Fibroblast of villous mesenchyme (primary cell): ENCODE results near the gene ARCN1. TPM values are rescaled to one million over a fixed set of nuclear protein-coding genes. Genes with fewer than 3 reads are reported as not detected.

Experiments used
- DNase-seq: peaks from one replicate; pipeline ENCODE4 v3.0.0-alpha.2; 2010; ENCODE audit warnings: low read depth
- H3K4me3 ChIP-seq: 2 replicates; pipeline ENCODE4 v1.5.1; 2011; ENCODE audit warnings: low read depth, mild to moderate bottlenecking, low read length
- total RNA-seq: library from RNA; depleted of rRNA; stranded (reverse); fragments of >200 nt; gene quantifications from 2 replicates; pipeline ENCODE4 v1.2.3, GENCODE V29; 2012
- TF ChIP-seq, protein P1 (sequence below): IDR thresholded peaks from 2 replicates; pipeline ENCODE4 v1.5.1; 2012; ENCODE audit warnings: low read depth, mild to moderate bottlenecking, low read length; ENCODE audit not compliant: insufficient read depth

The ARCN1 gene
- total RNA-seq, 1 donor, result 248 TPM

DNA sequence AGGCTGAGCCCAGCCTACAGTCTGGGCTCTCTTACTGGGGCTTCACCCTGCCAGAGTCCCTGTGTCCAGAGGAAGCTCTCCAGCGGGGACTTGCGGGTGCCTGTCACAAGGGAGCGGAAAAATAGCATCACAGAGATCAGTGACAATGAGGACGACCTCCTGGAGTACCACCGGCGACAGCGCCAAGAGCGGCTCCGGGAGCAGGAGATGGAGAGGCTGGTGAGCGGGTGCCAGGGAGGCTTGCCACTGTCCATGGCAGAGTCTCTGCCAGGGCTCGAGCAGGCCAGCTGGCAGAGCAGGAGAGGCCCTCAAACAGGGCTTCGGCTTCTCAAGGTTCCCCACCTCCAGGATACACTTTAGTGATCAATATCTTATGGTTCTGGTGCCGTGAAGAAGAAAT is 56.2 kb downstream of the ARCN1 start:
- DNase-seq, result no peak
- no peak overlapping the region for H3K4me3 ChIP-seq
- TF ChIP-seq, protein P1, sequence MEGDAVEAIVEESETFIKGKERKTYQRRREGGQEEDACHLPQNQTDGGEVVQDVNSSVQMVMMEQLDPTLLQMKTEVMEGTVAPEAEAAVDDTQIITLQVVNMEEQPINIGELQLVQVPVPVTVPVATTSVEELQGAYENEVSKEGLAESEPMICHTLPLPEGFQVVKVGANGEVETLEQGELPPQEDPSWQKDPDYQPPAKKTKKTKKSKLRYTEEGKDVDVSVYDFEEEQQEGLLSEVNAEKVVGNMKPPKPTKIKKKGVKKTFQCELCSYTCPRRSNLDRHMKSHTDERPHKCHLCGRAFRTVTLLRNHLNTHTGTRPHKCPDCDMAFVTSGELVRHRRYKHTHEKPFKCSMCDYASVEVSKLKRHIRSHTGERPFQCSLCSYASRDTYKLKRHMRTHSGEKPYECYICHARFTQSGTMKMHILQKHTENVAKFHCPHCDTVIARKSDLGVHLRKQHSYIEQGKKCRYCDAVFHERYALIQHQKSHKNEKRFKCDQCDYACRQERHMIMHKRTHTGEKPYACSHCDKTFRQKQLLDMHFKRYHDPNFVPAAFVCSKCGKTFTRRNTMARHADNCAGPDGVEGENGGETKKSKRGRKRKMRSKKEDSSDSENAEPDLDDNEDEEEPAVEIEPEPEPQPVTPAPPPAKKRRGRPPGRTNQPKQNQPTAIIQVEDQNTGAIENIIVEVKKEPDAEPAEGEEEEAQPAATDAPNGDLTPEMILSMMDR, result no peak

DNA sequence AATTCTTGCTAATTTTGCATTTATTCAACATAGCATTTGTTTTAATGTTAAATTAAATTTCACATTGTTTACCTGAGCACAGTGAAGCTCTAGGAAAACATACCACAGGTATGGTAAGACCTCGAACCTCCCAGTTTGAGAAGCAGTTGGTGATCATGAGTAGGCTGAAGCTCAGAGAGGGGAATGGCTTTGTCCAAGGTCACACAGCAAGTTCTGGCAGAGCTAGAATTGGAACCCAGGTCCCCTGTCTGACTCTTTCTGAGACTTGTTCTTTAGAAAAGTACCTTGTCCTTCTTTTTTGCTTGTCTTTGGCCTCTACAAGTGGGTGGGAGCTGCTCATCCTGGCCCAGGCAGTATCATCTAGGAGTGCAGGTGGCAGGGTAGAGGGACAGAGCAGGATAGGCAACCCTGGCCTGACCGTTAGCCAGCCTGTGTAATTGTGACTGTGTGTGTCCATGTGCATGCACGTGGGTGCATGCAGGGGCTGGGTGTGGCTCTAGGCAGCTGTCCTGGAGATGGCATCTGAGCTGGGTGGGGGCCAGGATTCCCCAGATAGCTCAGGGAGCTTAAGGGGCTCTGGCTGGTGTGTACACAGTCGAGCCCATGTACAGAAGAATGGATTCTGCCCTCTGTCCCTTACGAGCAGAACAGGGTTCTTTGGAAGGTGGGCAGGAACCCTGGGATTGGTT is 56.8 kb downstream of the ARCN1 start:
- TF ChIP-seq, protein P1, result no peak
- DNase-seq, result no peak
- no peak overlapping the region for H3K4me3 ChIP-seq

DNA sequence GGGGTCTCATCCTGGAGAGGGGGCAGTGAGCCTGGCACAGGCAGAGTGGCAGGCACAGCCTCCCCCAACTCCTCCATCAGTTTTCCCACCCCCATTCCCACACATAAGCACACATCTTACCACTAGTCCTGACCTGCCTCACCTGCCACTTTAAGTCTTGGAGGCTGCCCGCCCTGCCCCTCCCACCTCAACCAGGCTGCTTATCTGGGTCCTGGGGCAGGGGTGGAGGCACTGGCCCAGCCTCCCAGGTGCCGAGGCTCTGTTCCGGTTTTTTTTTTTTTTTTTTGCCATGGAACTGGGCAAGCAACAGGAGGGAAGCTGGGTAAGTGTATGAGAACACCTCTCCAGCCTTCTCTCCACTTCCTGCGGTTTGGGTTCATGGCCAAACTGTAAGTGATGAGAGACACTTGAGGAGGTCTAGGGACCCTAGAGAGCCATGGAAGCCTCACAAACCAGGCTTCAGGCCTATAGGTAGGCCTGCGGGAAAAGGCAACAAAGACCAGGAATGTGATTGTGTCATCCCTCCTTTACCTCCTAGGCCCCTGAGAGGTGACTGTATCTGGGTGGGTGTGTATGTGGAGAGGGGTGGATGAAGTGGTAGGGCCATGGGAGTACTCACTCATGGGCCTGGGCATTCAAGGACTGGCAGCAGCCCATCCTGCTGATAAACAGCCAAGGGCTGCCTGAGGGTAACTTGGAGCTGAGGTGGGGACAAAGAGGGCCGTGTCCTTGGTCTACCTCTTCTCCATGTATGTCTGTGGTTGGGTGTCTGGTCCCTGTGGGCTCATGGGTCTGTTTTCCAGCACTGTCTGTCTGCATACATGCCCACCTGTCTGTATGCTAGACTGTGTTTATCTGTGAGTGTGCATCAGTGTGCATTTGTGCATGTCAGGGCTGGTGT is 57.8 kb downstream of the ARCN1 start:
- no peak overlapping the region for H3K4me3 ChIP-seq
- no peak for DNase-seq
- TF ChIP-seq, protein P1, result no peak

DNA sequence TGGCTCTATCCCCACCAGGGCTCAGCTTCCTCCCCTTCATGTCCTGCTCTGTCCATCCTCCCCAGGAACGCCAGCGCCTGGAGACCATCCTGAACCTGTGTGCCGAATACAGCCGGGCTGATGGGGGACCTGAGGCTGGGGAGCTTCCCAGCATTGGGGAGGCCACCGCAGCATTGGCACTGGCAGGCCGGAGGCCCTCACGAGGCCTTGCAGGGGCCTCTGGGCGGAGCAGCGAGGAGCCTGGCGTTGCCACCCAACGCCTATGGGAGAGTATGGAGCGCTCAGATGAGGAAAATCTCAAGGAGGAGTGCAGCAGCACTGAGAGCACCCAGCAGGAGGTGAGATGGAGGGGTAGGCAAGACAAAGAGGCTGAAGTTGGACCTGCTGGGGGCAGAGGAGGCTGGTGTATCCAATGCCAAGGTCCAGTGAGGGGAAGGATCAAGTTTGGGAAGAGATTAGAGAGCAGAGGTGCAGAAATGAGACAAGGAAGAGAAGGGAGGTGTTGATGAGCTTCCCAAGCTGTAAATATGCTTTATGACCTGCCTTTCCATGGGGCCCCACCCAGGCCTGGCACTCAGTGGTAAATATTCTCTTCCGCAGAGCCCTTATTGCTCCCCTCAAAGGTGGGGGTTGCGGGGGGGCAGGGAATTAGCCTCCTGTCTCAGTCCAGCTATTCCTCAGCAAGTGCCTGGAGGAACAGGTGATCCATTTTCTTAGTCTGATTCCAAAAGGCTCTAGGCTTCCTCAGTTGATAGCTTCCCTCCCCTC is 59.1 kb downstream of the ARCN1 start:
- TF ChIP-seq, protein P1, result no peak
- no peak for DNase-seq
- H3K4me3 ChIP-seq, result no peak overlapping the region

DNA sequence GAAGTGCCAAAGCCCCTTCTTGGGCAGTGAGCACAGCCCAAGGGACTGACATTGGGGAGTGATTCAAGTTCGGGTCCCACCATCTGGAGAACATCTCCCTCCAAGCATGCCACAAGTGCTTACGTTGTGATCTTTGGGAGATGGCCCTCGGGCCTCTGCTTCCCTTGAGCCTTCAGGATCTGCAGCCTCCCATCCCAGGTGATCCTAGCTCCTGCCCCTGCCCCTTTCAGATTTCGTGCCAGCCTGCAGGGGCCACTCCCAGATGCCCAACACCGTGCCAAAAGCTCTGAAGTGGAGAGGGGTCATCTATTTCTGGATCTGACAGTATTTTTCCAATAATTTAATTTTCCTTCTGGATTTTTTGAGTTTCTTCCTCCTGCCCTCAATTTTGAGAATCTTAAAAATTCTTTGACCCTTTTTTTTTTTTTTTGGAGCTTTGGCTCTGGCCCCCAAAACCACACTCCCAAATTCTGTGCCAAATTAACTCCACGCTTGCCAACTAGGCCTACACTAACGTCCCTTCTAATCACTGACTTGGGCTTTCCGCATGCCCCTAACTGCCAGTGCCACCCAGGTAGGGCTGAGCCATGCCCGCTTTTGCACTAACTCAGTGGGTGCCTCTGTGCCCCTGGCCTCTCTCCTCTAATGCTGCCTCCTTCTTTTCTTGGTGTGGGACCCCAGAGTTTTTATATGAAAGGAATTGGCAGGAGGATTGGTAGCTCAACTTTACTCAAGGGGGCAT is 60.5 kb downstream of the ARCN1 start:
- no peak for DNase-seq
- H3K4me3 ChIP-seq, result no peak overlapping the region
- TF ChIP-seq, protein P1, result no peak

DNA sequence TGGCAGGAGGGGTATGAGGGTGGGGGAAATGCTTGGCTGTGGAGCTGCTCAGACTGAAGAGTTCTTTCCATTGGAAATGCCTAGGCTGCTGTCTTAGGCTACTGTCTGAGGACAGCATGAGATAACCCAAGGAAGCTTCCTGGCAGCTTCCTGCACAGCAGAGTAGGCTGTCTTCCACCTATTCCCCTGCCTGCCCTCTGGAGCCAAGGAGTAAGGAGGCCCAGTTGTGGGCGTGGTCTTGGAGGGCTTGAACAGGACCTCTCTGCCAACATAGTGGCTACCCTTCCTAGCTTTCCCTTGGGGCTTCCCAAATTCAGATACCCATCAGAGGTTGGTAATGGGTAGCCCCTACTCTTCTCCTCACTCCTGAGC is 61.1 kb downstream of the ARCN1 start:
- no peak overlapping the region for H3K4me3 ChIP-seq
- DNase-seq, result no peak
- TF ChIP-seq, protein P1, result no peak
